H54 (cell line): ENCODE measurements around the gene RFC3.

Experiments
- DNase-seq: peaks from one replicate; pipeline ENCODE4 v3.0.0; 2011; ENCODE audit warnings: low spot score, mixed read lengths; ENCODE audit not compliant: insufficient read length
- FAIRE-seq: peaks from 3 replicates; lab custom pipeline; 2011; peaks lifted over from hg19 to GRCh38; lab: Jason Lieb, UNC
- POLR2A ChIP-seq: IDR thresholded peaks from 2 replicates; pipeline ENCODE4 v1.6.1; 2011; ENCODE audit warnings: low read depth, mild to moderate bottlenecking, low read length

The RFC3 gene

GRCh38 chr13:33868343-33868994 is 50.5 kb downstream of the RFC3 start:
- no peak for FAIRE-seq
- no peak for TF ChIP-seq POLR2A
- DNase-seq, result no peak

- FAIRE-seq (no peak), DNase-seq (no peak)
- no peak for TF ChIP-seq POLR2A
These were observed 51.1 kb downstream of the RFC3 start for GRCh38 chr13:33869005-33869404.

DNA sequence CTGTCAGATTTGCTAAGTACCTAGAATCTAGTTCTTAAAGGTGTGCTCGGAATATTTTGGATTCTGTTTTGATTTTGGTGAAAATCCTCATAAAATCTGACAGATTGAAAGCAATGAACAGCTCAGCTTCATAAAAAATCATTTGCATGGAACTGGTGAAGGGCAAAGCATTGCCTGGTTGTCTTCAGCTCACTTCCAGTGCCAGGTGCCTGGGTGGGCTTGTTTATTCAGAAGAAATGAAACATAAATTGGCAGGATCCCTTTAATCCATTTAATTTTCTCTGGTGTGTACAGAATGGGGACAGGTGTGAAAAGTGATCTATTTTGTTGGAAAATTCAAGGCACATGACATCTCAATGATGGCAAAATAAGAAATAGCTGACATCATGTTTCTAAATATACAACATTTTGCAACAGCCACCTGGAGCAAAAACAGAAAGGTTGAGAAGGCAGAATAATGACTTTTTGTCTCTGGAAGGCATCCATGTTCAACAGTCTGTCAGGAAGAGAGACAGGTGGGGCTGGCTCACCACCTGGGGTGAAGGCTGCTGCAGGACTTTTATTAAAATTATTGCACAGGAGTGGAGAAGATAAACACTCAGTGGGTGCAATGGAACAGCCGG is 52.2 kb downstream of the RFC3 start:
- DNase-seq (no peak), FAIRE-seq (no peak)
- no peak for TF ChIP-seq POLR2A

DNA sequence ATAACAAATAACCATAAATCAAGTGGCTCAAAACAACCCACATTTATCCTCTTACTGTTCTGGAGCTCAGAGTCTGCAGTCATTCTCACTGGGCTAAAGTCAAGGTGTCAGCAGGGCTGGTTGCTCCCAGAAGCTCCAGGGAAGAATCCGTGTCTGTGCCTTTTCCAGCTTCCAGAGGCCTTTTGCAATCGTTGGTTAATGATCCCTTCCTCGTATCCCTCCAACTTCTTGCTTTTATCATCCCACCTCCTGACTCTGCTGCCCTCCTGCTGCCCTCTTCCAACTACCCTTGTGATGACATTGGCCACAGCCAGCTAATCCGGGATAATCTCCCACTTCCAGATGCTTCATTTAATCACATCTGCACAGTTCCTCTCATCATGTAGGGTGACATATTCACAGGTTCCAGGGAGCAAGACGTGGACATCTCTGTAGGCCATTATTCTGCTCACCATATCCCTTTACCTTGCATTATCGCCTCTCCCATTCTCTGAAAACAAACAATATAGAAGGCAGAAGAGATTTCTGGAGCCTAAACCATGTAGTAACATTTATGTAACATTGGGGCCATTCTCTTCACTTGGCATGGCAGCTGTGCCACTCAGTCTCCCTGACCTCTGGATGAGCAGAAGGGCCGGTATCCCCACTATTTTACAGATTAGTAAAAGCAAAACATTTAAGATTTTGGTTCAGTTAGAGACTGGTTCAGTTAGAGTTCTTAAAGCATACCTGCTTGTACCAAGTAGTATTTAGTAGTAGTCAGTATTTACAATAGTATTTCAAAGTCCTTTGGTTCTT is 53.5 kb downstream of the RFC3 start:
- FAIRE-seq, result no peak
- no peak for TF ChIP-seq POLR2A

DNA sequence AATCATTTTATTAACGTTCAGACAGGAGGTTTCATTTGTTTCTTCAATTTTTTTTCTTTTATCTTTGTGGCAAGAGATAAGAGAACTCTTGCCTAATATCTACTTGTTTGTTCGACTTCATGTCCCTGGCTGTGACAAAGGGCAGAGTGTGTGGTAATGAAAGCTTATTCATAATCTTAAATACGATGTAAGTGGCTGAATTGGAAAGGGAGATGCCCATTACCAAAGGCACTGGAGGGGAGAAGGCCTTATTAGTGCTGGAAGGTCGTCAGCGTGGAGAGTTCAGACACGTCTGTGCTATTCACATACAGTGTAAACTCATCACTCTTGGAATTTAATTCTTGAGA is 54.0 kb downstream of the RFC3 start:
- no peak for DNase-seq
- no peak for FAIRE-seq
- TF ChIP-seq POLR2A, result no peak

More for the DNA sequence above, 53.5 kb downstream of the RFC3 start:
- DNase-seq, result no peak

DNA sequence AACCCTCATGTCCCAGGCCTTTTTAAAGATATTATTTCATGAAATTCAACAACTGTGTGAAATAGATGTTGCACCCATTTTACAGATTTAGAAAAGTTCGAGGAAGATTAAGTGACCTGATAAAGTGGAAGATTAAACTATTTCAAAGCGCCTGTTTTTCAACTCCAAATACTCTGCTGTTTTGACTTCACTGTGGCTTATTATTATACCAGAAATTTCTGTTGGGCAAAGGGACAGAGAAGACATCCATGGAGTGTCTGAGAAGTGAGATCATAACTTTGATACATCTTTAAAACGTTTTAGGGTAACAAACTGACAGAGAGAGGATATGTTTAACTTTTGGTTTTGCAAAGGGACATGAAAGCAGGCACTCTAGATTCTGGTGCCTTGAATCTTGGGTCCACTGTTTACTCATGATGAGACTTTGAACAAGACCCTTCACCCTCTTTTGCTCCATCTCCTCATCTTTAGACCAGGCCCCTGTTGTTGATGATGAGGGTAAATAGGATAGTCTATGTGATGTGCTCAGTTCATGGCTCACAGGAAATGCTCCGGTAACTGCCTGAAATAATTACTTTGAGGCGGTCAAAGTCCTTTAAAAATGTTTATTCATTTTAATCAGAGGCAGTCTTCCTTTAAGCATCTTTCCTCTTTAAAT is 55.4 kb downstream of the RFC3 start:
- no peak for DNase-seq
- no peak for FAIRE-seq
- TF ChIP-seq POLR2A, result no peak

- FAIRE-seq (no peak), DNase-seq (no peak)
- TF ChIP-seq POLR2A, result no peak
These were observed 56.9 kb downstream of the RFC3 start for GRCh38 chr13:33874871-33875270.

- FAIRE-seq, result no peak
- no peak for TF ChIP-seq POLR2A
- DNase-seq, result no peak
These were observed 57.9 kb downstream of the RFC3 start for GRCh38 chr13:33875618-33876401.

DNA sequence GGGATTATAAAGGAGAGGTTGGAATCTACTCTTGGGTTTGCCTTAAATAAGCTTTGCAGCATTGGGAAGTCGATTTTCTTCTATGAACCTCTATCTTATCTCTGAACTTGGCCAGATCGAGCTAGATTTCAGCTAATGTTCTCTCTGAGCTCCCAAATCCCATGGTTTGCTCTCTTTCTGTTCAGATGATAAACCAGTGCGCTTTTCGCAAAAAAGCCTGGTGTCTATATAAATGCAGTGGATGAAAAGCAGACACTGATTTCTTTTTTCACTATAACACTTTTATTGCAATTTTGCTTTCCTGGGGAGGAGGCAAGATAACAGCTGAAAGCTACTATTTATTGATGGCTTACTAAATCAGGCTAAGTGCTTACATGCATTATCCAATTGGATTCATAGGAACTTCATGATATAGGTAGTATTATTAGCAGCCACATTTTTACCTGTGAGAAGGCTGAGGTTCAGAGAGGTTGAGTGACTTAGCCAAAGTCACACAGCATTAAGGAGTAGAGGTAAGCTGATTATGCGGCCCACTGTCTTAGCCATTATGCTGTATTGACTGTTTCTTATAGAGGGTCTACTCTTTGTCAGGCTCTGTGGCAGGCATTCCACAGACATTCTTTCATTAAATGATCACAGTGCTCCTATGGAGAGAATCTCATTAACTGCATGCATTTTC is 58.9 kb downstream of the RFC3 start:
- FAIRE-seq, result no peak
- TF ChIP-seq POLR2A, result no peak
- DNase-seq, result no peak

GRCh38 chr13:33879118-33879517 is 61.2 kb downstream of the RFC3 start:
- DNase-seq, result no peak
- FAIRE-seq, result no peak
- TF ChIP-seq POLR2A, result no peak

- no peak for DNase-seq
- no peak for FAIRE-seq
- no peak for TF ChIP-seq POLR2A
These were observed 64.9 kb downstream of the RFC3 start for GRCh38 chr13:33882804-33883203.

DNA sequence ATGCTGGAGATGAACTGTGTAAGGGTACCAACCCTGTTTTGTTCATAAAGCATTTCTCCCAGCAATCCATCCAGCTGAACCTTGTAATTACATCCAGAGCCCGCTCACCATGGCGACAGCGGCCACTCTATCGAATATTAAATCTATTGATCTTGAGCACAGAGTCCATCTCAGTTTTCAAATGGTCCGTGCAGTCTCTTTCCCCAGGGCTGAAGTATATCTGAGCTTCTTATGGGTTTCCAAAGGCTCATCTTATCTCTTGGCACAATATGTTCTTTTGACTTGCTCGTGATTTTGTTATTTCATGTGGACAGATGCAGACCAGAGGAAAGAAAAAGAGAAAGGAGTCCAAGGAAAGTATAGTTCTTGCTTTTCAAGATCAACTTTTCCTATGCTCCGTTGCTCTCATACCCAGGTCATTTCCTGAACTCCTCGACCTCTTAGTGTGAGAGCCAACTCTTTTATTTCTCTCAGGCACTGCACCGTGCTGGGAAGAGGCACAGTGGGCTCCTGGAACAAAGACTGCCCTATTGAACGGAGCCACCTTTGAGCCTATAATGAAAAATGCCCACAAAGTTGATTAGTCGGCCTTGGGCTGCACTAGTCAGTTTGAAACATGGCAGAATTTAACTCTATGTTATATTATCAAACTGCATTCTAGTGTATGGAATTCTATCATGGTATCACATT is 66.7 kb downstream of the RFC3 start:
- no peak for TF ChIP-seq POLR2A
- FAIRE-seq, result no peak
- DNase-seq, result no peak
